Neural progenitor cell (in vitro differentiated cells): ENCODE data around the gene TAGLN. TPM values are rescaled to one million over a fixed set of nuclear protein-coding genes. Genes with fewer than 3 reads are reported as not detected.
"Not testable (repeated sequence)": the region's sequence is repeated elsewhere in the genome, so short reads cannot be mapped to it uniquely, and the experiment has no call there.

Experiments
- DNase-seq: peaks from one replicate; pipeline ENCODE4 v3.0.0-alpha.2; 2016; ENCODE audit warnings: low spot score
- H2AFZ ChIP-seq: fragments of 200-600 bp; sonication (generic); replicated peaks from 2 replicates; pipeline ENCODE4 v1.6.1; 2016; ENCODE audit warnings: antibody characterized with exemption
- H3F3A ChIP-seq: fragments of 200-600 bp; sonication (generic); 2 replicates; pipeline ENCODE4 v1.6.1; 2016; ENCODE audit warnings: antibody characterized with exemption, low read depth
- H3K27ac ChIP-seq: fragments of 200-600 bp; sonication (generic); 2 replicates; pipeline ENCODE4 v1.5.1; 2016; ENCODE audit warnings: mild to moderate bottlenecking
- H3K27me3 ChIP-seq: fragments of 200-600 bp; sonication (generic); 2 replicates; pipeline ENCODE4 v1.6.1; 2016; ENCODE audit warnings: mild to moderate bottlenecking, moderate library complexity
- H3K36me3 ChIP-seq: fragments of 200-600 bp; sonication (generic); 2 replicates; pipeline ENCODE4 v1.5.1; 2016
- H3K4me1 ChIP-seq: fragments of 200-600 bp; sonication (generic); 2 replicates; pipeline ENCODE4 v1.6.1; 2016; ENCODE audit warnings: mixed run types
- H3K4me2 ChIP-seq: fragments of 200-600 bp; sonication (generic); 2 replicates; pipeline ENCODE4 v1.6.1; 2016
- H3K4me3 ChIP-seq: fragments of 200-600 bp; sonication (generic); 2 replicates; pipeline ENCODE4 v1.5.1; 2016
- H3K79me2 ChIP-seq: fragments of 200-600 bp; sonication (generic); 2 replicates; pipeline ENCODE4 v1.6.1; 2016; ENCODE audit warnings: low read depth
- H3K9ac ChIP-seq: fragments of 200-600 bp; sonication (generic); 2 replicates; pipeline ENCODE4 v1.6.1; 2016
- H3K9me3 ChIP-seq: fragments of 200-600 bp; sonication (generic); 2 replicates; pipeline ENCODE4 v1.5.1; 2016; ENCODE audit warnings: low read depth
- H4K20me1 ChIP-seq: fragments of 200-600 bp; sonication (generic); 2 replicates; pipeline ENCODE4 v1.6.1; 2016; ENCODE audit warnings: low read depth
- H3K27ac Mint-ChIP-seq: 3 replicates; pipeline ENCODE4 v1.8.0; 2021; ENCODE audit warnings: mixed read lengths
- H3K27me3 Mint-ChIP-seq: 2 replicates; pipeline ENCODE4 v1.8.0; 2022; ENCODE audit warnings: low read depth, mild to moderate bottlenecking, inconsistent platforms, moderate library complexity, mixed read lengths; ENCODE audit not compliant: insufficient read depth
- H3K36me3 Mint-ChIP-seq: 3 replicates; pipeline ENCODE4 v1.8.0; 2021; ENCODE audit warnings: mixed read lengths
- H3K4me1 Mint-ChIP-seq: 3 replicates; pipeline ENCODE4 v1.8.0; 2021; ENCODE audit warnings: mixed read lengths
- H3K4me3 Mint-ChIP-seq: 3 replicates; pipeline ENCODE4 v1.8.0; 2021; ENCODE audit warnings: mild to moderate bottlenecking, moderate library complexity, mixed read lengths
- H3K9me3 Mint-ChIP-seq: 3 replicates; pipeline ENCODE4 v1.8.0; 2020; ENCODE audit warnings: mixed read lengths
- EZH2 ChIP-seq: fragments of 200-600 bp; sonication (generic); IDR thresholded peaks from 2 replicates; pipeline ENCODE4 v1.6.1; 2017; ENCODE audit warnings: antibody characterized with exemption, mild to moderate bottlenecking, moderate library complexity
- total RNA-seq: library from RNA; depleted of rRNA; stranded (reverse); fragments of >200 nt; gene quantifications from 2 replicates; pipeline ENCODE4 v1.2.3, GENCODE V29; 2015; ENCODE audit warnings: low replicate concordance
- TF ChIP-seq, protein P1 (sequence below): fragments of 200-600 bp; sonication (generic); IDR thresholded peaks from 2 replicates; pipeline ENCODE4 v1.5.1; 2017; ENCODE audit warnings: antibody characterized with exemption, mild to moderate bottlenecking

Gene TAGLN
- total RNA-seq, 1 donor from 2014 or later: 24.5 TPM

DNA sequence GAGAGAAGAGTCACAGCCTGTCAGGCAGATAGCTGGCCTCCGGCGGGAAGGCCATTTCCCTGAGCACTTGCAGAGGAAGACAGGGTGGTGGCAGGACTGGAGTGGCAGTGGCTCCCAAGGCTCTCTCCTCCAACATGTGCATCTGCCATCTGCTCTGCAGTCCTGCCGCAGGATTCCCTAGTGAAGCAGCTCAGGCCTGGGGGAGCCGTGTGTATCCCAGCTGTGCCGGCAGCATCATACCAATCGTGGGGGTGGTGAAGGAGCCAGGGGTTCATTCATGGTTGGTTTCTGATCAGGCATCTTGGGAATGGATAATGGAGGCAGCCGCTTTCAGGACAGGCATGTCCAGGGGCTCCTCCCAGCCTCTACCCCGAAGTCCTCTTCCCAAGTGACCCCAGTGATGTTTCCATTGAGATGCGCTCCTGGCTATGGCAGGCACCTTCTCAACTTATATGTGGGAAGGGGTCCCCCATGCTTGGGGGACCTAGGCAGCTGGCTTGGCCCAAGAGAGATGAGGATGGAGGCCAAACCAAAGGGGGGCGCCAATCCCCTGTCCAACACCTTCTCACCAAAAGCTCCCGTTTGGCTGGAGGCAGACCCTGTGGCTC lies 6.1 kb downstream of the TAGLN start:
- no peak overlapping the region for H3K9ac ChIP-seq
- no peaks in the 10 kb centered on the region for H3K9me3 Mint-ChIP-seq
- H3K4me2 ChIP-seq: no peak overlapping the region
- peaks cover 1% of the 10 kb centered on the region for H3K4me1 ChIP-seq
- H3K79me2 ChIP-seq: no peaks in the 10 kb centered on the region
- H3K36me3 Mint-ChIP-seq: peaks cover 15% of the 10 kb centered on the region
- no peaks in the 10 kb centered on the region for H4K20me1 ChIP-seq
- H3K36me3 ChIP-seq: no peaks in the 10 kb centered on the region
- no peak overlapping the region for H3K27ac ChIP-seq
- TF ChIP-seq, protein P1, sequence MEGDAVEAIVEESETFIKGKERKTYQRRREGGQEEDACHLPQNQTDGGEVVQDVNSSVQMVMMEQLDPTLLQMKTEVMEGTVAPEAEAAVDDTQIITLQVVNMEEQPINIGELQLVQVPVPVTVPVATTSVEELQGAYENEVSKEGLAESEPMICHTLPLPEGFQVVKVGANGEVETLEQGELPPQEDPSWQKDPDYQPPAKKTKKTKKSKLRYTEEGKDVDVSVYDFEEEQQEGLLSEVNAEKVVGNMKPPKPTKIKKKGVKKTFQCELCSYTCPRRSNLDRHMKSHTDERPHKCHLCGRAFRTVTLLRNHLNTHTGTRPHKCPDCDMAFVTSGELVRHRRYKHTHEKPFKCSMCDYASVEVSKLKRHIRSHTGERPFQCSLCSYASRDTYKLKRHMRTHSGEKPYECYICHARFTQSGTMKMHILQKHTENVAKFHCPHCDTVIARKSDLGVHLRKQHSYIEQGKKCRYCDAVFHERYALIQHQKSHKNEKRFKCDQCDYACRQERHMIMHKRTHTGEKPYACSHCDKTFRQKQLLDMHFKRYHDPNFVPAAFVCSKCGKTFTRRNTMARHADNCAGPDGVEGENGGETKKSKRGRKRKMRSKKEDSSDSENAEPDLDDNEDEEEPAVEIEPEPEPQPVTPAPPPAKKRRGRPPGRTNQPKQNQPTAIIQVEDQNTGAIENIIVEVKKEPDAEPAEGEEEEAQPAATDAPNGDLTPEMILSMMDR: peak; percentile 7
- TF ChIP-seq EZH2: no peak
- H2AFZ ChIP-seq: no peak overlapping the region
- no peaks in the 10 kb centered on the region for H3F3A ChIP-seq
- H3K4me3 ChIP-seq: no peak overlapping the region
- peaks cover 14% of the 10 kb centered on the region for H3K4me1 Mint-ChIP-seq
- H3K27ac Mint-ChIP-seq: peak overlapping the region; percentile 87
- no peak for DNase-seq
- peaks cover 2% of the 10 kb centered on the region for H3K27me3 Mint-ChIP-seq
- H3K27me3 ChIP-seq: no peaks in the 10 kb centered on the region
- H3K9me3 ChIP-seq: no peaks in the 10 kb centered on the region
- H3K4me3 Mint-ChIP-seq: no peak overlapping the region

DNA sequence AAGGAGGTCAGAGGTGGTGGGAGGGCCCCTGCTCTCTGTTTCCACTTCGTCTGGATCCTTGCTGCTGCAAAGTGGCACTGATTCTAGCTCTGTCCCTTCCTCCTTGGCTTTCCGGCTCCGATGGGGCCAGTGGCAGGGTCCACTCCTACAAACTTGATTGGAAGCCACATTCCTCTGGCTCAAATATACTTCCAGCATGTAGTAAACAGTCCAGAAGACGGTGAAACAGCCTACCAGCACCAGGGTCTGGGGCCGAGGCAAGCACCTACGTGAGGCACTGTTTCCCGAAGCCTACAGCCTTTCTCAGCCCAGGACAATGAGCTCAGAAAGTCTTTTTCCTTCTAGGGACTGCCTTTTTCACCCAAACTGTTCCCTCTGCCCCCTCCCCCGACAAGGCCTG lies 6.9 kb downstream of the TAGLN start:
- H2AFZ ChIP-seq, H3K4me1 Mint-ChIP-seq, H3K4me3 ChIP-seq, H3K27ac Mint-ChIP-seq, H3K79me2 ChIP-seq, H3K36me3 ChIP-seq, DNase-seq, H3K9me3 ChIP-seq, H3K9ac ChIP-seq, H3K27me3 ChIP-seq, H3F3A ChIP-seq, H3K9me3 Mint-ChIP-seq, H3K4me3 Mint-ChIP-seq, H3K4me2 ChIP-seq, H3K4me1 ChIP-seq, H3K27me3 Mint-ChIP-seq, H4K20me1 ChIP-seq, H3K27ac ChIP-seq: not testable (repeated sequence)
- H3K36me3 Mint-ChIP-seq: peaks cover 15% of the 10 kb centered on the region

DNA sequence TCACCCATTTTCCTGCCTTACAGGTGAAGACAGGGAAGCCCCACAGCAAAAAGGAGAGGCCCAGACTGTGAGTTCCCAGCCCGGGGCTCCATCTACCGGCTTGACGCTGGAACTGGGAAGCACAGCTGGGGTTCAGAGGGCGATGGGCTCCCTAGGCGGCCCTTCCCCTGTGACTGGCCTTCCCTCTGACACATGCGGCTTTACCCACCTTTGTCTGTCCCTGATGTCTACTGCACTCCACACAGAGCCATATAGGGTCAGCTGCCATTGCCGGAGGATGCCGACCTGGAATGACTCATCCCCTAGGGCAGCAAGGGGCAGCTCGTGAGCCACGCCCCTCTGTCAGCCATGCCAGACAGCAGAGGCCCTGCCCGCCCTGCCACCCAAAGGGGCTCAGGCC lies 7.7 kb downstream of the TAGLN start:
- not testable (repeated sequence) for H3K4me1 Mint-ChIP-seq, H3K4me1 ChIP-seq, H3F3A ChIP-seq, H3K27me3 Mint-ChIP-seq, H3K4me2 ChIP-seq, H3K27me3 ChIP-seq, H3K27ac ChIP-seq, H3K9me3 Mint-ChIP-seq, H3K9me3 ChIP-seq, H3K79me2 ChIP-seq, H3K4me3 Mint-ChIP-seq, H3K27ac Mint-ChIP-seq, H2AFZ ChIP-seq, H4K20me1 ChIP-seq, H3K36me3 ChIP-seq, DNase-seq, H3K9ac ChIP-seq, H3K4me3 ChIP-seq
- peaks cover 19% of the 10 kb centered on the region for H3K36me3 Mint-ChIP-seq
- TF ChIP-seq, protein P1: peak; percentile 10

DNA sequence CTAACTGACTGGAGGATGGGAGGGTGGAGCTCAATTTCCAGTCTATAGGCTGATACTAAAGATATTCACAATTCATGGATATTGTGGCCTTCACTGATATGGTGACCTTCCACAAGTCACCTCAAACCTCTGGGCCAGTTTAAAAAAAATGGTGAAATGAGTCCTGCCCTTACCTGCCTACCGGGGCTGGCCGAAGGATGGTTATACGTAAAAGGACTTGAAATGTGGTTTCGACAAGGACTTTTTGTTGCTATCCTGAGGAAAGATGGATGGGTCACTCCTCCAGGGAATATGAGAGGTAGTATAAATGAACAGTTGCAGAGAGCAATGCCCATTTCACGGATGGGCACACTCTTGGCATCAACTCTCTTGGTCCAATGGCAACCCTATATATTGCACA lies 8.3 kb downstream of the TAGLN start:
- not testable (repeated sequence) for H3K4me3 ChIP-seq, DNase-seq, H3K27me3 Mint-ChIP-seq, H3K4me3 Mint-ChIP-seq, H3K9me3 Mint-ChIP-seq, H3K36me3 ChIP-seq, H4K20me1 ChIP-seq, H3K4me2 ChIP-seq, H3K79me2 ChIP-seq, H3K9me3 ChIP-seq, H3K9ac ChIP-seq, H3F3A ChIP-seq, H2AFZ ChIP-seq, H3K4me1 Mint-ChIP-seq, H3K27ac ChIP-seq, H3K27ac Mint-ChIP-seq, H3K4me1 ChIP-seq, H3K27me3 ChIP-seq
- H3K36me3 Mint-ChIP-seq: peaks cover 19% of the 10 kb centered on the region
